Measurements from ENCODE around the gene HS6ST3. TPM values are rescaled to one million over a fixed set of nuclear protein-coding genes. Genes with fewer than 3 reads are reported as not detected.
"Not testable (repeated sequence)": the region's sequence is repeated elsewhere in the genome, so short reads cannot be mapped to it uniquely, and the experiment has no call there.

Gene HS6ST3
- total RNA-seq, 4 donors from 2014 or later: 0.16 to 0.27 TPM; not detected in 2

DNA sequence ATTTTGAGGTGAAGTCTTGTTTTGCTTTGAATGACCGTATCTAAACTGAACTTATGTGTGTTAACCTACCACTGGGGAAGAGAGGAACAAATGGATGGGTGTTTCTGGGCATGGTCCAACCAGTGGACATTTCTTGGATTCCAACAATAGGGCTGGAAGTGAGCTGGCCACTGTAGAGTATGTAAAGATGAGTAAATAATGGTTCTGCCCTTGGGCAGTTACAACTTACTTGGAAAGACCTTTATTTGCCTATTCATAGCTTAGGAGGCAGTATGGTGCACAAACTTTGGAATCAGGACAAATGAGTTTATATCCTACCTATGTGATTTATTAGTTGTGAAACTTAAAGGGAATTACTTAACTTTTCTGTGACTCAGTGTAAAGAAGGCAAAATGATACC, 429.5 kb downstream of the HS6ST3 start:
- Histone ChIP-seq H3K27ac (no peak overlapping the region), H3K27me3 (no peaks in the 10 kb centered on the region), H3K9me3 (no peaks in the 10 kb centered on the region), H3K36me3 (no peaks in the 10 kb centered on the region), H3K4me3 (no peak overlapping the region), H3K4me1 (no peaks in the 10 kb centered on the region)
- intact Hi-C loops (cut with DNase I; ENCODE audit: low total_unique reads): no loop called here
- WGBS, 2 donors (ENCODE audit: low coverage in 1 of 2): 81% methylated on average over 1 of the region's 1 CpG; no CpG with 5 or more reads in 1 of the 2 donors
- in situ Hi-C loops (cut with MboI; ENCODE audit: low pct_ligation_motif_present in 1 of 4, low pct_unique_long_range_greater_than_20kb in 1 of 4, low sequenced_read_pairs in 3 of 4): no loop called here
- DNase-seq: no peak
- no peak for TF ChIP-seq CTCF (IDR thresholded peaks at IDR 0.05)
- TF ChIP-seq EP300 (IDR thresholded peaks at IDR 0.05; ENCODE audit: low read depth): no peak
- no peak for TF ChIP-seq POLR2AphosphoS5 (IDR thresholded peaks at IDR 0.05)
- TF ChIP-seq POLR2A (IDR thresholded peaks at IDR 0.05): no peak

DNA sequence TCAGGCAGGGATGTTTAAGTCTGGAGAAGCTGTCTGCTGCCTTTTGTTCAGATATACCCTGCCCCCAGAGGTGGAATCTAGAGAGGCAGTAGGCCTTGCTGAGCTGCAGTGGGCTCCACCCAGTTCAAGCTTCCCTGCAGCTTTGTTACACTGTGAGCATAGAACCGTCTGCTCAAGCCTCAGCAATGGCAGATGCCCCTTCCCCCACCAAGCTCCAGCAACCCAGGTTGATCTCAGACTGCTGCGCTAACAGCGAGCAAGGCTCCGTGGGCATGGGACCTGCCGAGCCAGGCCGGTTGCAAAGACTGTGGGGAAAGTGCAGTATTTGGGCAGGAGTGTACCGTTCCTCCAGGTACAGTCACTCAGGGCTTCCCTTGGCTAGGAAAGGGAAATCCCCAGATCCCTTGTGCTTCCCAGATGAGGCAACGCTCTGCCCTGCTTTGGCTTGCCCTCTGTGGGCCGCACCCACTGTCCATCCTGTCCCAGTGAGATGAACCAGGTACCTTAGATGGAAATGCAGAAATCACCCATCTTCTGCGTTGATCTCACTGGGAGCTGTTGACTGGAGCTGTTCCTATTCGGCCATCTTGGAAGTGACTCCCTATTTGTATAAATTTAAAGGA, 434.6 kb downstream of the HS6ST3 start:
- H3K27me3 ChIP-seq; intact Hi-C loops (cut with DNase I; ENCODE audit: low total_unique reads); DNase-seq; in situ Hi-C loops (cut with MboI; ENCODE audit: low pct_ligation_motif_present in 1 of 4, low pct_unique_long_range_greater_than_20kb in 1 of 4, low sequenced_read_pairs in 3 of 4); H3K9me3 ChIP-seq; H3K4me3 ChIP-seq; H3K27ac ChIP-seq; H3K36me3 ChIP-seq; H3K4me1 ChIP-seq: not testable (repeated sequence)
- WGBS, 2 donors (ENCODE audit: low coverage in 1 of 2): 82 to 100% methylated on average over 1 to 11 of the region's 11 CpGs

GRCh38 chr13:96525715-96526114, 435.8 kb downstream of the HS6ST3 start:
- whole genome bisulfite sequencing, 2 donors (ENCODE audit: low coverage in 1 of 2): 49 to 66% methylated on average over 2 of the region's 2 CpGs
- DNase-seq: no peak
- Histone ChIP-seq H3K27ac (no peak overlapping the region), H3K4me3 (no peak overlapping the region), H3K4me1 (no peaks in the 10 kb centered on the region), H3K9me3 (no peaks in the 10 kb centered on the region), H3K36me3 (no peaks in the 10 kb centered on the region), H3K27me3 (no peaks in the 10 kb centered on the region)
- in situ Hi-C loops (cut with MboI; ENCODE audit: low pct_ligation_motif_present in 1 of 4, low pct_unique_long_range_greater_than_20kb in 1 of 4, low sequenced_read_pairs in 3 of 4): no loop called here
- TF ChIP-seq POLR2A (IDR thresholded peaks at IDR 0.05) (no peak), POLR2AphosphoS5 (IDR thresholded peaks at IDR 0.05) (no peak), CTCF (IDR thresholded peaks at IDR 0.05) (no peak), EP300 (IDR thresholded peaks at IDR 0.05; ENCODE audit: low read depth) (no peak)
- intact Hi-C loops (cut with DNase I; ENCODE audit: low total_unique reads): no loop called here

- WGBS, 2 donors (ENCODE audit: low coverage in 1 of 2): 52 to 56% methylated on average over 3 of the region's 3 CpGs
- H3K9me3 ChIP-seq: no peaks in the 10 kb centered on the region
- H3K4me3 ChIP-seq: no peak overlapping the region
- in situ Hi-C loops (cut with MboI; ENCODE audit: low pct_ligation_motif_present in 1 of 4, low pct_unique_long_range_greater_than_20kb in 1 of 4, low sequenced_read_pairs in 3 of 4): no loop called here
- no peak for TF ChIP-seq EP300 (IDR thresholded peaks at IDR 0.05; ENCODE audit: low read depth)
- TF ChIP-seq POLR2AphosphoS5 (IDR thresholded peaks at IDR 0.05): no peak
- no peak for TF ChIP-seq POLR2A (IDR thresholded peaks at IDR 0.05)
- TF ChIP-seq CTCF (IDR thresholded peaks at IDR 0.05): no peak
- H3K4me1 ChIP-seq: no peaks in the 10 kb centered on the region
- intact Hi-C loops (cut with DNase I; ENCODE audit: low total_unique reads): no loop called here
- H3K36me3 ChIP-seq: no peaks in the 10 kb centered on the region
- H3K27me3 ChIP-seq: no peaks in the 10 kb centered on the region
- H3K27ac ChIP-seq: no peak overlapping the region
- DNase-seq: no peak
Observed at GRCh38 chr13:96527497-96527896, 437.6 kb downstream of the HS6ST3 start.

DNA sequence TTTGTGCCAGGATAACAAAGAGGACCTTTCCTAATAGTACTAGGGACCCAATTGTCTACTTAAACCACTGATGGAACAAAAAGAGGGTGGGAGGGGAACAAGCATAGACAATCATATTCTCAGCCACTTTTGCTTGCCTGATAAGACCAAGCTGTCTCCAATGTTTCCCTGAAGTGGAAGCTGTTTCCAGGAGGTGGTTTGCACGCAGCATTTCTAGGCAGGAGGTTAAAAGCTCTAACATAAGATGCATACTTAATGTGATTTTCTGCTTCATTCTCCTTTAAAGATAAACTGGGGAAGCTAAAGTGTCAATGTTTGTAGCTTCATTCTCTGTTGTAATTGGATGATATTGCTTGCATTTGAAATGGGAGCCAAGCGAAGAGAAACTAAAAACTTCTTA, 442.9 kb downstream of the HS6ST3 start:
- no peak for TF ChIP-seq EP300 (IDR thresholded peaks at IDR 0.05; ENCODE audit: low read depth)
- no peak for TF ChIP-seq POLR2AphosphoS5 (IDR thresholded peaks at IDR 0.05)
- no peak for TF ChIP-seq POLR2A (IDR thresholded peaks at IDR 0.05)
- TF ChIP-seq CTCF (IDR thresholded peaks at IDR 0.05): no peak
- Histone ChIP-seq H3K36me3 (no peaks in the 10 kb centered on the region), H3K4me3 (no peak overlapping the region), H3K4me1 (no peaks in the 10 kb centered on the region), H3K9me3 (no peaks in the 10 kb centered on the region), H3K27me3 (no peaks in the 10 kb centered on the region), H3K27ac (no peak overlapping the region)
- DNase-seq: no peak
- 87 to 100% methylated on average over 1 to 2 of the region's 2 CpGs for WGBS, 2 donors (ENCODE audit: low coverage in 1 of 2)
- in situ Hi-C loops (cut with MboI; ENCODE audit: low pct_ligation_motif_present in 1 of 4, low pct_unique_long_range_greater_than_20kb in 1 of 4, low sequenced_read_pairs in 3 of 4): no loop called here
- intact Hi-C loops (cut with DNase I; ENCODE audit: low total_unique reads): loop anchor here (5.0 kb wide), 1 partner anchor 239 kb away; no protein-coding TSS in a partner anchor

All from transverse colon (tissue), 4 donors.